Tibial nerve (tissue), 4 donors: ENCODE data around the gene PANX3.

Experiments
- EP300 ChIP-seq, 2 donors: sonication (generic); formaldehyde crosslinking; IDR thresholded peaks; one replicate each; pipeline ENCODE4 v1.6.1; 2017; ENCODE audit warnings: antibody characterized with exemption in 2 of 2, mild to moderate bottlenecking in 1 of 2
- TF ChIP-seq, protein P1 (sequence below), 5 experiments: fragments of 200-600 bp in 3 of 5; fragments of 450-650 bp in 2 of 5; sonication (generic) in 3 of 5; IDR thresholded peaks; one replicate each; pipeline ENCODE4 v1.5.1; 2016 to 2019; ENCODE audit warnings: antibody characterized with exemption in 5 of 5, mild to moderate bottlenecking in 3 of 5, moderate library complexity in 2 of 5

DNA sequence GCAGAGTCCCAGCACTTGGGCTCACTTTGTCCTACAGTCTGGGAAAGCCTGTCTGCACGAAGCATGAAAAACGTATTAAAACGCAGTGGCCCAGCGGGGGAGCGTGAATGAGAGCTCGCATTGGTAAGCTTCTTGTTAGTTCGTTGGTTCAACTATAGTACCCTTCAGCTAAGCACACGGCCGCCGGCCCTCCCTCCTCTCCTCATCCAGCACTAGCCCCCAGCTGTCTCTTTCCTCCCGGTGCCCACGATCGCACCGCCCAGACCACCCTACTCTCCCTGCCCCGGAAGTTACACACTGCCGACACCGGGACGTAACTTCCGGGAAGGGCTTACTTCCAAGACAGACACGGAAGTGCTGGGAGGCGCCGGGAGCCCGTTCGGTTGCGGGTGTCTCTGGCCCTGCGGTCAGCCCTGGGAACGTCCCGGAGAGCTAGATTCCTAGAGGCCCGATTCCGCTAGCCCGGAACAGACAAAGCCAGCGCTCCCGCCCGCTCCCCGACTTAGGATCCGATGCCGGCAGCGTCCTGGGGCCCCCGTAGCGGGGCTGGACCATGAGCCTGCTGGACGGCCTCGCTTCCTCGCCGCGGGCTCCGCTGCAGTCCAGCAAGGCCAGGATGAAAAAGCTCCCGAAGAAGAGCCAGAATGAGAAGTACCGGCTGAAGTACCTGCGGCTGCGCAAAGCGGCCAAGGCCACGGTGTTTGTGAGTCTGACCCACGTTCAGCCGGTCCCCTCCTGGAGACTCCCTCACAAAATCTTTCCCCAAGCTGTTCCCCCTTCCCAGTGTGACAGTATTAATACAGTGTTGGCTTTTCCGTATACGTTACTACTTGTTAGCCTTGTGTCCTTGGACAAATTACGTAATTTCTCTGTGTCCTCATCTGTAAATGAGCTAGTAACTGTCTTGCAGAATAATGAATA, 11.6 kb downstream of the PANX3 start, which contains the start of gene TBRG1:
- TF ChIP-seq, protein P1, sequence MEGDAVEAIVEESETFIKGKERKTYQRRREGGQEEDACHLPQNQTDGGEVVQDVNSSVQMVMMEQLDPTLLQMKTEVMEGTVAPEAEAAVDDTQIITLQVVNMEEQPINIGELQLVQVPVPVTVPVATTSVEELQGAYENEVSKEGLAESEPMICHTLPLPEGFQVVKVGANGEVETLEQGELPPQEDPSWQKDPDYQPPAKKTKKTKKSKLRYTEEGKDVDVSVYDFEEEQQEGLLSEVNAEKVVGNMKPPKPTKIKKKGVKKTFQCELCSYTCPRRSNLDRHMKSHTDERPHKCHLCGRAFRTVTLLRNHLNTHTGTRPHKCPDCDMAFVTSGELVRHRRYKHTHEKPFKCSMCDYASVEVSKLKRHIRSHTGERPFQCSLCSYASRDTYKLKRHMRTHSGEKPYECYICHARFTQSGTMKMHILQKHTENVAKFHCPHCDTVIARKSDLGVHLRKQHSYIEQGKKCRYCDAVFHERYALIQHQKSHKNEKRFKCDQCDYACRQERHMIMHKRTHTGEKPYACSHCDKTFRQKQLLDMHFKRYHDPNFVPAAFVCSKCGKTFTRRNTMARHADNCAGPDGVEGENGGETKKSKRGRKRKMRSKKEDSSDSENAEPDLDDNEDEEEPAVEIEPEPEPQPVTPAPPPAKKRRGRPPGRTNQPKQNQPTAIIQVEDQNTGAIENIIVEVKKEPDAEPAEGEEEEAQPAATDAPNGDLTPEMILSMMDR (IDR thresholded peaks at IDR 0.05), result peak in 1 of 5 experiments; percentile 25
- peak; percentile 26 to 95 for TF ChIP-seq EP300 (IDR thresholded peaks at IDR 0.05)
